Tibial nerve (tissue), 4 donors: ENCODE measurements around the gene CAMK2N1.

ENCODE experiments used
- CTCF ChIP-seq, 5 experiments: fragments of 200-600 bp in 3 of 5; fragments of 450-650 bp in 2 of 5; sonication (generic) in 3 of 5; IDR thresholded peaks; one replicate each; pipeline ENCODE4 v1.5.1; 2016 to 2019; ENCODE audit warnings: antibody characterized with exemption in 5 of 5, mild to moderate bottlenecking in 3 of 5, moderate library complexity in 2 of 5
- EP300 ChIP-seq, 2 donors: sonication (generic); formaldehyde crosslinking; IDR thresholded peaks; one replicate each; pipeline ENCODE4 v1.6.1; 2017; ENCODE audit warnings: antibody characterized with exemption in 2 of 2, mild to moderate bottlenecking in 1 of 2
- POLR2A ChIP-seq, 2 donors: fragments of 450-650 bp; IDR thresholded peaks; one replicate each; pipeline ENCODE4 v1.6.1; 2017; ENCODE audit warnings: antibody characterized with exemption in 2 of 2, mild to moderate bottlenecking in 2 of 2, moderate library complexity in 2 of 2

- TF ChIP-seq CTCF (IDR thresholded peaks at IDR 0.05): no peak
- no peak for TF ChIP-seq EP300 (IDR thresholded peaks at IDR 0.05)
- no peak for TF ChIP-seq POLR2A (IDR thresholded peaks at IDR 0.05)
These were observed 45.2 kb downstream of the CAMK2N1 start for GRCh38 chr1:20440785-20441200.
